GM21423 (cell line): Measurements from ENCODE around the gene SEC22A.

Experiments used
- ATAC-seq: cut with Tn5 transposase; IDR thresholded peaks from one replicate; pipeline ENCODE4 v1.9.1; 2021; ENCODE audit warnings: mild to moderate bottlenecking, moderate library complexity; ENCODE audit not compliant: unreplicated experiment

Gene SEC22A

GRCh38 chr3:123286308-123287023, 84.7 kb downstream of the SEC22A start:
- ATAC-seq, result peak; percentile 60

GRCh38 chr3:123287051-123287961, 85.6 kb downstream of the SEC22A start:
- no peak for ATAC-seq

- ATAC-seq, result no peak
Observed at GRCh38 chr3:123287962-123288302, 86.2 kb downstream of the SEC22A start.

GRCh38 chr3:123289391-123290106, 87.8 kb downstream of the SEC22A start:
- no peak for ATAC-seq

- ATAC-seq, result no peak
Observed at GRCh38 chr3:123290107-123290930, 88.6 kb downstream of the SEC22A start.

GRCh38 chr3:123290962-123291361, 89.2 kb downstream of the SEC22A start:
- no peak for ATAC-seq

- ATAC-seq, result no peak
Observed at GRCh38 chr3:123291404-123291803, 89.7 kb downstream of the SEC22A start.

GRCh38 chr3:123292321-123293310, 90.9 kb downstream of the SEC22A start:
- no peak for ATAC-seq

- no peak for ATAC-seq
Observed at GRCh38 chr3:123294296-123294938, 92.7 kb downstream of the SEC22A start.

- ATAC-seq, result no peak
Observed at GRCh38 chr3:123295171-123295900, 93.6 kb downstream of the SEC22A start.

- no peak for ATAC-seq
Observed at GRCh38 chr3:123295901-123296250, 94.1 kb downstream of the SEC22A start.

- ATAC-seq, result no peak
Observed at GRCh38 chr3:123296261-123296660, 94.5 kb downstream of the SEC22A start.

- ATAC-seq, result no peak
Observed at GRCh38 chr3:123296836-123297626, 95.3 kb downstream of the SEC22A start.

GRCh38 chr3:123297627-123297899, 95.8 kb downstream of the SEC22A start:
- no peak for ATAC-seq

GRCh38 chr3:123298903-123299302, 97.2 kb downstream of the SEC22A start:
- no peak for ATAC-seq

- no peak for ATAC-seq
Observed at GRCh38 chr3:123299581-123299980, 97.8 kb downstream of the SEC22A start.

GRCh38 chr3:123300056-123300455, 98.3 kb downstream of the SEC22A start:
- ATAC-seq, result no peak

- ATAC-seq, result no peak
Observed at GRCh38 chr3:123300583-123300982, 98.8 kb downstream of the SEC22A start.
